ENCODE results near the gene FNDC3A.

The FNDC3A gene

DNA sequence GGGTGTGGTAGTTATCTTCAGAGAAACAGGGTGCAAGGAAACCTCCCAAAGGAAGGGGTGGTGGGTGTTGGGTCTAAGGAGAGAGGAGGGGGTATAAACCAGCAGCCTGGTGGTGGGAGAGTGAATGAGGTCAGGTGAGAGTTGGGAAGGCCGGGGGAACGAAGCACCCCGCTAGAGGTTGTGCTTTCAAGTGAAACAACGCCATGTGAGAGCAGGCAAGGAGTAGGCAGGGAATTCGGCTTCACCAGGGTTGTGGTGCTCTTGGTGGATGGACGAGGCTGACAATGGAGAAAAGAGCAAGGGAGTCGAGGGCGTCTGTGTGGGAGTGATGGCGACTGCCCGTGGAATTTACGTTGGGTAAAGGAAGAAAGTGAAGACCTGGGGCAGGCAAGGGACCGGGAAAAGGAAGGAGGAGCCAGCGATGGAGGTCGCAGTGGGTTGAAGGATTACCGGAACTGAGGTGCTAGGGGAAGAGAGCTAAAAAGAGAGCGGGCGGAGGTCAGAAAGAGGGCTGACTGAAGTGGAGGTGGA, 242.3 kb downstream of the FNDC3A start:
- no peak for DNase-seq (ENCODE audit: extremely low spot score)
- ChIA-PET POLR2A (no interaction called here), CTCF (interaction anchor here (1.2 to 1.3 kb wide), 2 partner anchors 28 to 389 kb away, joined by 3 read pairs; no protein-coding TSS in a partner anchor)
- TF ChIP-seq, protein P1, sequence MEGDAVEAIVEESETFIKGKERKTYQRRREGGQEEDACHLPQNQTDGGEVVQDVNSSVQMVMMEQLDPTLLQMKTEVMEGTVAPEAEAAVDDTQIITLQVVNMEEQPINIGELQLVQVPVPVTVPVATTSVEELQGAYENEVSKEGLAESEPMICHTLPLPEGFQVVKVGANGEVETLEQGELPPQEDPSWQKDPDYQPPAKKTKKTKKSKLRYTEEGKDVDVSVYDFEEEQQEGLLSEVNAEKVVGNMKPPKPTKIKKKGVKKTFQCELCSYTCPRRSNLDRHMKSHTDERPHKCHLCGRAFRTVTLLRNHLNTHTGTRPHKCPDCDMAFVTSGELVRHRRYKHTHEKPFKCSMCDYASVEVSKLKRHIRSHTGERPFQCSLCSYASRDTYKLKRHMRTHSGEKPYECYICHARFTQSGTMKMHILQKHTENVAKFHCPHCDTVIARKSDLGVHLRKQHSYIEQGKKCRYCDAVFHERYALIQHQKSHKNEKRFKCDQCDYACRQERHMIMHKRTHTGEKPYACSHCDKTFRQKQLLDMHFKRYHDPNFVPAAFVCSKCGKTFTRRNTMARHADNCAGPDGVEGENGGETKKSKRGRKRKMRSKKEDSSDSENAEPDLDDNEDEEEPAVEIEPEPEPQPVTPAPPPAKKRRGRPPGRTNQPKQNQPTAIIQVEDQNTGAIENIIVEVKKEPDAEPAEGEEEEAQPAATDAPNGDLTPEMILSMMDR (IDR thresholded peaks at IDR 0.05; ENCODE audit: control extremely low read depth, extremely low read depth, low read depth, missing control alignments) = no peak

- ChIA-PET POLR2A (no interaction called here), CTCF (interaction anchor here (1.2 kb wide), 1 partner anchor 27 kb away, joined by 3 read pairs; no protein-coding TSS in a partner anchor)
- no peak for DNase-seq (ENCODE audit: extremely low spot score)
- TF ChIP-seq, protein P1 (IDR thresholded peaks at IDR 0.05; ENCODE audit: control extremely low read depth, extremely low read depth, low read depth, missing control alignments) = no peak
These were observed 242.9 kb downstream of the FNDC3A start for GRCh38 chr13:49218493-49219051.

GRCh38 chr13:49219647-49220035, 243.9 kb downstream of the FNDC3A start:
- CTCF ChIA-PET = interaction anchor here (1.0 kb wide), 1 partner anchor 18 kb away, joined by 3 read pairs; no protein-coding TSS in a partner anchor
- POLR2A ChIA-PET = no interaction called here
- TF ChIP-seq, protein P1 (IDR thresholded peaks at IDR 0.05; ENCODE audit: control extremely low read depth, extremely low read depth, low read depth, missing control alignments) = no peak
- DNase-seq (ENCODE audit: extremely low spot score) = peak; percentile 34

- peak; percentile 43 for DNase-seq (ENCODE audit: extremely low spot score)
- TF ChIP-seq, protein P1 (IDR thresholded peaks at IDR 0.05; ENCODE audit: control extremely low read depth, extremely low read depth, low read depth, missing control alignments) = no peak
- ChIA-PET POLR2A (no interaction called here), CTCF (interaction anchor here (1.0 to 1.5 kb wide), 2 partner anchors 18 to 28 kb away, joined by 3 to 4 read pairs; partner anchors contain the start of gene CDADC1)
These were observed 244.5 kb downstream of the FNDC3A start, which contains the start of gene MLNR for GRCh38 chr13:49220036-49220855. TSS of gene MLNR (plus strand) at chr13:49220338. CDS start at chr13:49220338, 0 bp downstream.

GRCh38 chr13:49220856-49221589, 245.3 kb downstream of the FNDC3A start:
- POLR2A ChIA-PET = no interaction called here
- peak; percentile 31 for DNase-seq (ENCODE audit: extremely low spot score)
- TF ChIP-seq, protein P1 (IDR thresholded peaks at IDR 0.05; ENCODE audit: control extremely low read depth, extremely low read depth, low read depth, missing control alignments) = no peak
- CTCF ChIA-PET = interaction anchor here (0.9 to 1.5 kb wide), 2 partner anchors 19 to 27 kb away, joined by 4 read pairs; partner anchors contain the start of gene CDADC1

- TF ChIP-seq, protein P1 (IDR thresholded peaks at IDR 0.05; ENCODE audit: control extremely low read depth, extremely low read depth, low read depth, missing control alignments) = no peak
- ChIA-PET POLR2A (no interaction called here), CTCF (interaction anchor here (0.9 to 1.5 kb wide), 2 partner anchors 18 to 27 kb away, joined by 4 read pairs; partner anchors contain the start of gene CDADC1)
- DNase-seq (ENCODE audit: extremely low spot score) = no peak
These were observed 245.9 kb downstream of the FNDC3A start for GRCh38 chr13:49221590-49221965.

All from GM10248 (cell line).